Stimulated activated CD8-positive, alpha-beta memory T cell treated with anti-CD3 and anti-CD28 coated beads, Interleukin-7, amount 100 ng/mL, for 24 hours (primary cell): ENCODE results near the gene LRIG2.
"Not testable (repeated sequence)": the region's sequence is repeated elsewhere in the genome, so short reads cannot be mapped to it uniquely, and the experiment has no call there.

ENCODE experiments used
- DNase-seq: peaks from one replicate; pipeline ENCODE4 v3.0.0-alpha.2; 2020; ENCODE audit warnings: low read depth

The LRIG2 gene

GRCh38 chr1:113129529-113130185 is 56.7 kb downstream of the LRIG2 start:
- no peak for DNase-seq

GRCh38 chr1:113133038-113133437 is 60.0 kb downstream of the LRIG2 start:
- DNase-seq: no peak

- no peak for DNase-seq
Observed at GRCh38 chr1:113133759-113134158, 60.8 kb downstream of the LRIG2 start.

- DNase-seq: no peak
Observed at GRCh38 chr1:113135460-113135859, 62.5 kb downstream of the LRIG2 start.

GRCh38 chr1:113136476-113136875 is 63.5 kb downstream of the LRIG2 start:
- DNase-seq: no peak

- DNase-seq: no peak
Observed at GRCh38 chr1:113137563-113137962, 64.6 kb downstream of the LRIG2 start.

GRCh38 chr1:113138778-113139177 is 65.8 kb downstream of the LRIG2 start:
- DNase-seq: no peak

GRCh38 chr1:113140176-113140575 is 67.2 kb downstream of the LRIG2 start:
- no peak for DNase-seq

GRCh38 chr1:113140588-113141446 is 67.8 kb downstream of the LRIG2 start:
- DNase-seq: peak; percentile 8

- DNase-seq: no peak
Observed at GRCh38 chr1:113141650-113142473, 68.9 kb downstream of the LRIG2 start.

- no peak for DNase-seq
Observed at GRCh38 chr1:113142791-113143190, 69.8 kb downstream of the LRIG2 start.

GRCh38 chr1:113146242-113147072 is 73.5 kb downstream of the LRIG2 start:
- no peak for DNase-seq

- no peak for DNase-seq
Observed at GRCh38 chr1:113147073-113147625, 74.2 kb downstream of the LRIG2 start.

- DNase-seq: no peak
Observed at GRCh38 chr1:113147826-113148225, 74.8 kb downstream of the LRIG2 start.

- not testable (repeated sequence) for DNase-seq
Observed at GRCh38 chr1:113150494-113150893, 77.5 kb downstream of the LRIG2 start.

- no peak for DNase-seq
Observed at GRCh38 chr1:113153116-113153803, 80.3 kb downstream of the LRIG2 start.

GRCh38 chr1:113156368-113156767 is 83.4 kb downstream of the LRIG2 start:
- no peak for DNase-seq

- DNase-seq: not testable (repeated sequence)
Observed at GRCh38 chr1:113158743-113159142, 85.7 kb downstream of the LRIG2 start.

GRCh38 chr1:113166473-113166872 is 93.5 kb downstream of the LRIG2 start:
- DNase-seq: no peak

GRCh38 chr1:113168946-113169345 is 95.9 kb downstream of the LRIG2 start:
- DNase-seq: no peak

- no peak for DNase-seq
Observed at GRCh38 chr1:113169591-113169990, 96.6 kb downstream of the LRIG2 start.
